Measurements from ENCODE around the gene TMEM86A. TPM values are rescaled to one million over a fixed set of nuclear protein-coding genes. Genes with fewer than 3 reads are reported as not detected.

TMEM86A gene
- total RNA-seq, 1 donor = 0.27 TPM

DNA sequence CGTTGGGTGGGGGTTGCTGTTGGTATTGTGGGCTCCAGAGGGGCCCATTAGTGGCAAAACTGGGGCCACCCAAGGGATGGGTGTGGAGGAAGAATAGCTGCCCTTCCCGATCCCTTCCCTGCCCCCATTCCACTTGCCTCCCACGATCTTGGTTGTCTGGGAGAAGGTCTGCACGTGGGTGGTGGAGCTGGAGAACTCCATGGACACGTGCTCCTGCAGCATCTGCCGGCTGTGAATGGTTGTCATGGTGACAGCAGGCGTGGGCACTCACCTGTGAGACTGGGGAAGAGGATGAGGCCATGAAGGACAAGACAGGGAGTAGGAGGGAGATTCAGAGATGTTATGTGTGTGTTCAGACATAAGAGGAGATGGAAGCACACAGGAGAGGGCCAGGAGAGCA lies 25.4 kb downstream of the TMEM86A start:
- H3K4me3 ChIP-seq (ENCODE audit: low read depth, low read length) = no peak overlapping the region
- TF ChIP-seq CTCF (IDR thresholded peaks at IDR 0.05; ENCODE audit: insufficient read depth, low read length) = no peak
- no peak for DNase-seq (ENCODE audit: low read depth)

- TF ChIP-seq CTCF (IDR thresholded peaks at IDR 0.05; ENCODE audit: insufficient read depth, low read length) = no peak
- DNase-seq (ENCODE audit: low read depth) = no peak
- no peak within 1 kb of the TSS for H3K4me3 ChIP-seq (ENCODE audit: low read depth, low read length)
These were observed 27.5 kb downstream of the TMEM86A start, which contains the start of gene IGSF22 for GRCh38 chr11:18726040-18726439. IGSF22 (minus strand) TSS chr11:18726188; CDS start chr11:18724236, 1,952 bp downstream.

DNA sequence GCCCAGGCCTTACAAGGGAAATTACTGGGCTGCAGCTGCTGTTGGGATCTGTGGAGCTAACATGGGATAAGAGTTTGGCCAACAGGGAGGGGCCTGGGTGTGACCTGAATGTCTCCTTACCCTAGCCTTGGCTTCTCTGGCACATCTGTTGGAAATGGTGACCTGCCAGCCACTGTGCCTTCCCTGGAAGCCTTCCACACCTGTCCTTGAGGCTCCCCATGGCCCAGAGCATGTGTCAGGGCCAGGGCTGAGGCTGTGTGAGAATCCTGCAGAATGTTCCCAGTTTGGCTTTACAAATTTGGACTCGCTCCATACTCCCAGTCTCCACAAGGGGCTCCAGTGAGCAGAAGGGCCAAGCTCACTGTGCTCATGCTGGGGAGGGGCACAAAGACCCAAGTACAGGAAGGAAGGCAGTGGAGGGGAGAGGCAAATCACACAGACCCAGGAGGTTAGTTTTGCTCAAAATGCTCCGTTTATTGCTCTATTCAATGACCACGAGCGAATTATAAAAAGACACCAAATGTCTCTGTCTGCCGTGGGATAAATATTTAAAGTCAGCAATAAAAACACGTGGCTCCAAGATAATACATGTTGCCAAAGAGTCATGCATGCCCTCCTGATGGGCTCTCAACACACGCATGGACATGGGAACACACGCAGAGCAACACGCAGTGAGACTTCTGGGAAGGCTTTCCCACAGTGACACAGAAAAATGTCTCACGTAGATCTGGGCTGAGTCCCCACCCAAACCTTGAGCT lies 29.1 kb downstream of the TMEM86A start:
- TF ChIP-seq CTCF (IDR thresholded peaks at IDR 0.05; ENCODE audit: insufficient read depth, low read length) = peak; percentile 88
- peak; percentile 20 for DNase-seq (ENCODE audit: low read depth)
- H3K4me3 ChIP-seq (ENCODE audit: low read depth, low read length) = no peak overlapping the region

- DNase-seq (ENCODE audit: low read depth) = no peak
- H3K4me3 ChIP-seq (ENCODE audit: low read depth, low read length) = no peak overlapping the region
- TF ChIP-seq CTCF (IDR thresholded peaks at IDR 0.05; ENCODE audit: insufficient read depth, low read length) = no peak
These were observed 30.1 kb downstream of the TMEM86A start for GRCh38 chr11:18728658-18729057.

DNA sequence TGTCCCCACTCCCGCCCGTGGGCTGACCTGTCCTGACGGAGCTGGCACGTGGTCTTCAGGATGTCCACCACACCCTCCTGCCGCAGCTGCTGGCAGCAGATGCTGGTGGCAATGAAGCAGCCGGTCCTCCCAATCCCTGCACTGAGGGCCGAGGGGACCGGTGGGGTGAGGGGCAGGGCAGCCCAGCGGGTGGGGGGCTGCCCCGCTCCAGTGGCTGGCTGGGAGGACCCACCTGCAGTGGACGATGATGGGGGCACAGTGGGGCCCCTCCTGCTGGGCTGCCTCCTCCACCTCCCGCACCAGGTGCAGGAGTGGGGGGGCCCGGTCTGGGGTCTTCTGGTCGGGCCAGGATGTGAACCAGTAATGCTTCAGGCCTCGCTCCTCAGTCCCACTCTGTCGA lies 30.8 kb downstream of the TMEM86A start:
- no peak for TF ChIP-seq CTCF (IDR thresholded peaks at IDR 0.05; ENCODE audit: insufficient read depth, low read length)
- no peak overlapping the region for H3K4me3 ChIP-seq (ENCODE audit: low read depth, low read length)
- no peak for DNase-seq (ENCODE audit: low read depth)

- H3K4me3 ChIP-seq (ENCODE audit: low read depth, low read length) = no peak overlapping the region
- DNase-seq (ENCODE audit: low read depth) = no peak
- TF ChIP-seq CTCF (IDR thresholded peaks at IDR 0.05; ENCODE audit: insufficient read depth, low read length) = no peak
These were observed 31.4 kb downstream of the TMEM86A start for GRCh38 chr11:18730020-18730419.

DNA sequence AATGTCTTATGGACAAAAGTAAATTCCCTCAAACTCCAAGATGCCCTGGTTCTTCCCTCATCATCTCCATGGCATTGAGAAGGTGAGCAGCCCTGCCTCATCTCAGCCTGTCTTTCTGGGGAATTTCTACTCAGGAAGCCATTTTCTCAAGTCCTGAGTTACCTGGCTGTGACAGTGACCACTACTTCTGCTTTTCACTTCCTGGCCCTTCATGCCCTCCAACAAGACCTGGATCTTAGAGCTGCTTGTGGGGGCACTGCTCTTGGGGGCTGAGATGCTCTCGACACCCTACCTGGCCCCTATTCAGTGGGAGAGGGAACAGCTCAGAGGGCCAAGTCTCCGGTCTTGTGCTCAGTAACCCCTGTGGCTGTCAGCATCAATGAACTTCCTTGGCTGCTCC lies 32.9 kb downstream of the TMEM86A start:
- no peak for TF ChIP-seq CTCF (IDR thresholded peaks at IDR 0.05; ENCODE audit: insufficient read depth, low read length)
- DNase-seq (ENCODE audit: low read depth) = no peak
- no peak overlapping the region for H3K4me3 ChIP-seq (ENCODE audit: low read depth, low read length)

Measured in fibroblast of the aortic adventitia (primary cell).